ENCODE measurements around the gene MAML2. TPM values are rescaled to one million over a fixed set of nuclear protein-coding genes. Genes with fewer than 3 reads are reported as not detected.

MAML2 gene
- total RNA-seq, 2 donors from 2014 or later: 29.2 to 34.9 TPM

- DNase-seq: no peak
- no peak overlapping the region for H3K4me3 Mint-ChIP-seq
- ATAC-seq: no peak
- no peaks in the 10 kb centered on the region for H3K27me3 Mint-ChIP-seq
- peaks cover 8% of the 10 kb centered on the region for H3K36me3 Mint-ChIP-seq (ENCODE audit: low read depth)
- H3K27ac Mint-ChIP-seq: no peak overlapping the region
- no peaks in the 10 kb centered on the region for H3K9me3 ChIP-seq (ENCODE audit: control insufficient read depth, low read length, poor library complexity, severe bottlenecking)
- peaks cover 6% of the 10 kb centered on the region for H3K4me1 Mint-ChIP-seq
These were observed 353.2 kb downstream of the MAML2 start for GRCh38 chr11:95989780-95990179.

GRCh38 chr11:95989076-95989605 is 353.9 kb downstream of the MAML2 start:
- Mint-ChIP-seq H3K4me1 (peaks cover 6% of the 10 kb centered on the region), H3K27me3 (no peaks in the 10 kb centered on the region), H3K36me3 (ENCODE audit: low read depth) (peaks cover 8% of the 10 kb centered on the region), H3K27ac (no peak overlapping the region), H3K4me3 (no peak overlapping the region)
- H3K9me3 ChIP-seq (ENCODE audit: control insufficient read depth, low read length, poor library complexity, severe bottlenecking): no peaks in the 10 kb centered on the region
- no peak for ATAC-seq
- DNase-seq: no peak

- no peak for ATAC-seq
- Mint-ChIP-seq H3K36me3 (ENCODE audit: low read depth) (peaks cover 15% of the 10 kb centered on the region), H3K27me3 (no peaks in the 10 kb centered on the region), H3K27ac (peak overlapping the region; percentile 22), H3K4me1 (peaks cover 3% of the 10 kb centered on the region), H3K4me3 (no peak overlapping the region)
- no peaks in the 10 kb centered on the region for H3K9me3 ChIP-seq (ENCODE audit: control insufficient read depth, low read length, poor library complexity, severe bottlenecking)
- DNase-seq: no peak
These were observed 357.7 kb downstream of the MAML2 start for GRCh38 chr11:95985174-95985808.

GRCh38 chr11:95984072-95984471 is 358.9 kb downstream of the MAML2 start:
- Mint-ChIP-seq H3K36me3 (ENCODE audit: low read depth) (peaks cover 20% of the 10 kb centered on the region), H3K4me3 (no peak overlapping the region), H3K4me1 (peaks cover 3% of the 10 kb centered on the region), H3K27ac (peak overlapping the region; percentile 22), H3K27me3 (no peaks in the 10 kb centered on the region)
- no peaks in the 10 kb centered on the region for H3K9me3 ChIP-seq (ENCODE audit: control insufficient read depth, low read length, poor library complexity, severe bottlenecking)
- DNase-seq (no peak), ATAC-seq (no peak)

- no peaks in the 10 kb centered on the region for H3K9me3 ChIP-seq (ENCODE audit: control insufficient read depth, low read length, poor library complexity, severe bottlenecking)
- Mint-ChIP-seq H3K4me3 (no peak overlapping the region), H3K27ac (no peak overlapping the region), H3K36me3 (ENCODE audit: low read depth) (peaks cover 19% of the 10 kb centered on the region), H3K4me1 (no peaks in the 10 kb centered on the region), H3K27me3 (no peaks in the 10 kb centered on the region)
- DNase-seq: no peak
- no peak for ATAC-seq
These were observed 365.3 kb downstream of the MAML2 start for GRCh38 chr11:95977534-95978174.

GRCh38 chr11:95976550-95976949 is 366.4 kb downstream of the MAML2 start:
- Mint-ChIP-seq H3K27ac (no peak overlapping the region), H3K36me3 (ENCODE audit: low read depth) (peaks cover 19% of the 10 kb centered on the region), H3K27me3 (no peaks in the 10 kb centered on the region), H3K4me1 (no peaks in the 10 kb centered on the region), H3K4me3 (no peak overlapping the region)
- ATAC-seq: no peak
- no peaks in the 10 kb centered on the region for H3K9me3 ChIP-seq (ENCODE audit: control insufficient read depth, low read length, poor library complexity, severe bottlenecking)
- DNase-seq: no peak

- Mint-ChIP-seq H3K4me1 (no peaks in the 10 kb centered on the region), H3K27ac (no peak overlapping the region), H3K36me3 (ENCODE audit: low read depth) (peaks cover 12% of the 10 kb centered on the region), H3K4me3 (no peak overlapping the region), H3K27me3 (no peaks in the 10 kb centered on the region)
- no peak for ATAC-seq
- H3K9me3 ChIP-seq (ENCODE audit: control insufficient read depth, low read length, poor library complexity, severe bottlenecking): no peaks in the 10 kb centered on the region
- DNase-seq: no peak
These were observed 367.7 kb downstream of the MAML2 start for GRCh38 chr11:95975343-95975742.

GRCh38 chr11:95972060-95972459 is 370.9 kb downstream of the MAML2 start:
- Mint-ChIP-seq H3K27me3 (no peaks in the 10 kb centered on the region), H3K27ac (no peak overlapping the region), H3K4me3 (no peak overlapping the region), H3K4me1 (no peaks in the 10 kb centered on the region), H3K36me3 (ENCODE audit: low read depth) (no peaks in the 10 kb centered on the region)
- no peaks in the 10 kb centered on the region for H3K9me3 ChIP-seq (ENCODE audit: control insufficient read depth, low read length, poor library complexity, severe bottlenecking)
- DNase-seq (no peak), ATAC-seq (no peak)

GRCh38 chr11:95968585-95968984 is 374.4 kb downstream of the MAML2 start:
- no peaks in the 10 kb centered on the region for H3K4me1 Mint-ChIP-seq
- no peak overlapping the region for H3K27ac Mint-ChIP-seq
- no peaks in the 10 kb centered on the region for H3K27me3 Mint-ChIP-seq
- DNase-seq (no peak), ATAC-seq (no peak)
- H3K9me3 ChIP-seq (ENCODE audit: control insufficient read depth, low read length, poor library complexity, severe bottlenecking): no peaks in the 10 kb centered on the region
- no peak overlapping the region for H3K4me3 Mint-ChIP-seq
- H3K36me3 Mint-ChIP-seq (ENCODE audit: low read depth): no peaks in the 10 kb centered on the region

- Mint-ChIP-seq H3K27me3 (no peaks in the 10 kb centered on the region), H3K27ac (no peak overlapping the region), H3K4me3 (no peak overlapping the region), H3K4me1 (no peaks in the 10 kb centered on the region), H3K36me3 (ENCODE audit: low read depth) (no peaks in the 10 kb centered on the region)
- H3K9me3 ChIP-seq (ENCODE audit: control insufficient read depth, low read length, poor library complexity, severe bottlenecking): no peaks in the 10 kb centered on the region
- DNase-seq (no peak), ATAC-seq (no peak)
These were observed 378.7 kb downstream of the MAML2 start for GRCh38 chr11:95964281-95964680.

- Mint-ChIP-seq H3K4me1 (no peaks in the 10 kb centered on the region), H3K27me3 (no peaks in the 10 kb centered on the region), H3K36me3 (ENCODE audit: low read depth) (no peaks in the 10 kb centered on the region), H3K4me3 (no peak overlapping the region), H3K27ac (no peak overlapping the region)
- DNase-seq: no peak
- no peak for ATAC-seq
- no peaks in the 10 kb centered on the region for H3K9me3 ChIP-seq (ENCODE audit: control insufficient read depth, low read length, poor library complexity, severe bottlenecking)
These were observed 381.2 kb downstream of the MAML2 start for GRCh38 chr11:95961758-95962157.

GRCh38 chr11:95950905-95951304 is 392.1 kb downstream of the MAML2 start:
- no peaks in the 10 kb centered on the region for H3K9me3 ChIP-seq (ENCODE audit: control insufficient read depth, low read length, poor library complexity, severe bottlenecking)
- Mint-ChIP-seq H3K4me3 (no peak overlapping the region), H3K4me1 (no peaks in the 10 kb centered on the region), H3K36me3 (ENCODE audit: low read depth) (peaks cover 4% of the 10 kb centered on the region), H3K27ac (no peak overlapping the region), H3K27me3 (no peaks in the 10 kb centered on the region)
- ATAC-seq (no peak), DNase-seq (no peak)

- DNase-seq: no peak
- no peak overlapping the region for H3K4me3 Mint-ChIP-seq
- H3K9me3 ChIP-seq (ENCODE audit: control insufficient read depth, low read length, poor library complexity, severe bottlenecking): no peaks in the 10 kb centered on the region
- H3K4me1 Mint-ChIP-seq: no peaks in the 10 kb centered on the region
- no peaks in the 10 kb centered on the region for H3K27me3 Mint-ChIP-seq
- H3K36me3 Mint-ChIP-seq (ENCODE audit: low read depth): peaks cover 4% of the 10 kb centered on the region
- ATAC-seq: no peak
- no peak overlapping the region for H3K27ac Mint-ChIP-seq
These were observed 394.4 kb downstream of the MAML2 start for GRCh38 chr11:95948637-95949036.

- ATAC-seq (no peak), DNase-seq (no peak)
- Mint-ChIP-seq H3K27ac (no peak overlapping the region), H3K4me3 (no peak overlapping the region), H3K4me1 (peaks cover 2% of the 10 kb centered on the region), H3K27me3 (no peaks in the 10 kb centered on the region), H3K36me3 (ENCODE audit: low read depth) (peaks cover 4% of the 10 kb centered on the region)
- no peaks in the 10 kb centered on the region for H3K9me3 ChIP-seq (ENCODE audit: control insufficient read depth, low read length, poor library complexity, severe bottlenecking)
These were observed 398.4 kb downstream of the MAML2 start for GRCh38 chr11:95944623-95945022.
